HG03196 (cell line): ENCODE data around the gene ZBTB12.

Experiments used
- ATAC-seq: cut with Tn5 transposase; IDR thresholded peaks from one replicate; pipeline ENCODE4 v1.9.1; 2021; ENCODE audit not compliant: unreplicated experiment

ZBTB12 gene

GRCh38 chr6:31897612-31898382 lies 4.1 kb downstream of the ZBTB12 start, which contains the start of gene EHMT2:
Gene EHMT2, minus strand, starts transcription at chr6:31897698. Its CDS starts 21 bp downstream, at chr6:31897677.
- ATAC-seq, result peak; percentile 42

GRCh38 chr6:31896856-31897611 lies 4.9 kb downstream of the ZBTB12 start:
- no peak for ATAC-seq

GRCh38 chr6:31896493-31896855 lies 5.4 kb downstream of the ZBTB12 start:
- ATAC-seq, result no peak

- no peak for ATAC-seq
These were observed 9.1 kb downstream of the ZBTB12 start for GRCh38 chr6:31892821-31893220.

DNA sequence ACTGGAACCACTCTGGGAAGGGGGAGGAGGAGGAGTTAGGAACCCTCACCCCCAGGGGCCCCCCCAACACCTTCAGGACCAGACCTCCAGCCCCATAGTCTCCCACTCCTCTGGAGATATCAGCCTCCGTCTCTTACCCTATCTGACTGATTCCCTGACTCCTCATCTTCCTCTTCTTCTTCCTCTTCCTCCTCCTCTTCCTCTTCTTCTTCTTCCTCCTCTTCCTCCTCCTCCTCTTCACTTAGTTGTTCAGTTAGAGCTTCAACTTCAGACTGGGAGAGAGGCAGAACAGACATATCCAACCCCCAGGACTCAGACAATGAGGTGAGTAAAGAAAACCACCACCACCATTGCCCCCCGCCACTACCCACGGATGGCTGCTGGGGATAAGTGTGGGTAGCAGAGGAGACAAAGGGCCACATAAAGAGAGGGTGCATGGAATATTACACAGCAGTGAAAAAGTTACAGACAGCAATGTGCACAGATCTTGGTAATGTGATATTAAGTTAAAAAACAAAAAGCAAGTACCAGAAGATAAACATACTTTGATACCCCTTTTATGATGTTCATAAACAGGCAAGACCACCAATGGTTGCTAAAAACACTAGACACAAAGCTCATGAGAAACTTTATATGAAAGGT lies 12.4 kb downstream of the ZBTB12 start:
- ATAC-seq, result no peak

DNA sequence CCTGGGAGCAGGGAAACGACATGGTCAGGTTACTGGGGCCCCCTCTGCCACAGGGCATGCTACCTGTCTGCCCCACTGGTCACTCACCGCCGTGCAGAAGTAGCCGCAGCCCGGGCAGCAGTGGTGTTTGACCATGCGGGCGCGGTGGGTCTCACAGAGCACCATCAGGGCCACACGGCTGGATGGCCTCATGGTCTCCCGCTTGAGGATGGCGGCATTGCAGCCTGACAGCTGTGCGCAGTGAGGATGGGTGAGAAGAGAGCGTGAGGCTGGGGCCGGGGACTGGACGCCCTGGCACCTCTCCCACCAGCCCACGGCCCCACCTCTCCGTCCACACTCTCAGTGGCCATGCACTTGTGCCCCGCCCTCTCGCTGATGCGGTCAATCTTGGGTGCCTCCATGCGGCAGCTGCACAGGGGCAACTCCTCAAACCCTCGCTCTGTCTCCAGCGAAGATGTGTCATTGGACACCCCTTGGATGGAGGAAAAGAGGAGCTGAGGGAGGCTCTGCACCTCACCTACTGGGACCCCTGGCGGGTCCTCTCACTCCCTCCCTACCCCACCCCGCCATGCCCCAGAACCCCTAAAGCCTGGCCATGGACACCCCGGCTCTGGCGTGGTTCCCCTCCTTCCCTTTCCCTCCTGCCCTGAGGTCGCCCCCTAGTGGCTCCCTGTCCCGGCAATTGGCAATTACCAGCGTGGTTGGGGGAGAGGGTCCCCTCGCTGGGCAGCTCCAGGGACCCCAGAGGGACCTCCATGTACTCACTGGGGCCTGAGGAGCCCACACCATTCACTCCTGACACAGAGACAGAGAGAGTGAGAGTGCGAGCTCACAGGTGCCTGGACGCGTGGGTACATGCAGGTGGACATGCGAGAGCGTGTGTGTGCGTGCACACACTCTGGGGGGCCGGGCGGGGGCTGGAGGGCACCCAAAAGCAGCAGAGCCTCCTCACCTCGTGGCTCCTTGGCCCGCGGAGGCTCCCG lies 13.3 kb downstream of the ZBTB12 start:
- ATAC-seq, result no peak

DNA sequence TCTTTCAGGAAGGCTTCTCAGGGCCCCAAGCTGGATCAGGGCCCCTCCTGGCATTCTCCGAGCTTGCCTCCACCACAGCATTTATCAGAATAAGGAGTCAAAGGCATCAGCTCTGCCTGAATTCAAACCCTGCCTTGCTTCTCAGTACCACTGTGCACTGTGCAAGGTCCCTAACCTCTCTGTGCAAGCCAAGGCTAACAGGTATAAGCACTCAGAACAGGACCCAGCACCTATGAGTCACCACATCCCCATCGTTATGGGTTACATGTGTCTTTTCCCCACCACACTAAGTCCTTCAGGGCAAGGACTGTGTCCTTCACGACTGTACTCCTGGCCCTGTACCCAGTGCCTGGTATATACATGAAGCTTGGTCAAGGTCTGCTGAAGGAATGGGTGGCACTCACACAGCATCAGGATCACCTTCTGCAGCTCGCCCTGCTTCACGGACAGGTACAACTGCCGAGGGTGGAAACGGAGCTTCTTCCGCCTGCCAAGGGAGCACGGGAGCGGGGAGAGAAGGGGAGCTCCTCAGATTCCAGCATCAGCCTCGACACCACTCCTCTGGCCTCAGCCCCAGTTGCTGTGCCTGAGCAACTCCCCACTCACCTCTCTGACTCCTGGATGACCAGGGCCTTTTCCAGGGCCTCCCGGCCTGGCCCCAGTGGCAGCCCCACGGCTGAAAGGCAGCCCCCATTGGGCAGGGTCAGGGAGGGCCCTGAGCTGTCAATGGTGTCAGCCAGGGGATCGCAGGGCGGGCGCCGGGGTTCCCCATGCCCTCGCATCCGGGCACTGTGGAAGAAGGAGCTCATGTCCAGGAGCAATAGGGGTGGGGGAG lies 14.5 kb downstream of the ZBTB12 start:
- ATAC-seq, result no peak

GRCh38 chr6:31886541-31886991 lies 15.3 kb downstream of the ZBTB12 start:
- no peak for ATAC-seq

- no peak for ATAC-seq
These were observed 17.3 kb downstream of the ZBTB12 start for GRCh38 chr6:31884528-31885035.

DNA sequence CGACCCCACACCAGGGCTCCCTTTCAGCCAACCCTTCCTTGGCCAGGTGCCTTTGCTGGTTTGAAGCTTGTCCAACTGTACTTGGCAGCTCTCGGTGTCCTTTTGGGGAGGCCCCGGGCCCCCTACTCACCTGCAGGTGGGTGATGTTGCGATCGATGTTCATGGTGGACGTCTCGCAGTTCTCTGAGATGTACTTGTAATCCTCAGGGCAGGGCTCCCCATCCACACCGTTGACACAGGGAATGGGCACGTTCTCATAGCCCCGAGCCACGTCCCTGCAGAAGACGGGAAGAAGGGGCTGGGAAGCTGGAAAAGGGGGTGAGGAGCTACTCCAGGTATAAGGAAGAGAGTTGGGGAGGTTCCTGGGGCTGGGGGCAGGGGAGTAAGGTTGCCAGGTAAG lies 18.2 kb downstream of the ZBTB12 start:
- no peak for ATAC-seq

DNA sequence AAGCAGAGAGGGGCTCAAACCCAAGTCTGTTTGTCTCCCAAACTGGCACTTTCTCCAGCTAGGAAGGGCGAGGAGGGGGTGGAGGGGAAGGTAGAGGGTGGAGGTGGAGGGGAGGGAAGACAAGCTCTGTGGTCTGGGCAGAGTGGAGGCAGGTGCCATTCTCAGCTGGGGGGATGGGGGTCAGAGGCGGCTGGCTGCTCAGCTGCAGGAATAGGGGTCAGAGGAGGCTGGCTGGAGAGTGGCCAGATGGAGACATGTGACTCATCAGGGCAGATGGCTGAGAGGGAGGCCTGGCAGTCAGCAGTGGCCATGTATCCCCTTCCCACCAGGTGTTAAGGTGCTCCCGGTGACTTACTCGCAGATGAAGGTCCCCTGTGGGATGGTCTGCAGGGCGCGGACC lies 19.5 kb downstream of the ZBTB12 start:
- no peak for ATAC-seq

- ATAC-seq, result no peak
These were observed 20.6 kb downstream of the ZBTB12 start for GRCh38 chr6:31881136-31881859.

DNA sequence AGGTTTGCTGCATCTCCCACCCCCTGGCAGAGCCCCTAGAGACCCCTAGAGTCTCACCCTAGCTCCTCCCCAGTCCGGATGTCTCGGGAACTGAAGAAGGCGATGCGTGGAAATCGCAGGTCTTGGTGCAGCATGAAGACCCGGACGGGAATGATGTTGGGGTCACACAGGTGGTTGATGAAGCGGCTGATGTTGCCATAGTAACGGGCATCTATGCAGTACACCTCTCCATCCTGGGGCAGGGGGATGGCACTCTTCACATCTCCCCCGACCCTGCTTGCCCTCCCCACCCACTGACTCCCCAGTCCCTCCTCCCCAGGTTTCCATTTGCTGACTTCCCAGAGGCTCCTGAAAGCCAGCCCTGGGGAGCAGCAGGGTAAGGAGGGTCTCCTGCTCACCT lies 21.3 kb downstream of the ZBTB12 start:
- ATAC-seq, result no peak

GRCh38 chr6:31879901-31880300 lies 22.0 kb downstream of the ZBTB12 start:
- no peak for ATAC-seq

DNA sequence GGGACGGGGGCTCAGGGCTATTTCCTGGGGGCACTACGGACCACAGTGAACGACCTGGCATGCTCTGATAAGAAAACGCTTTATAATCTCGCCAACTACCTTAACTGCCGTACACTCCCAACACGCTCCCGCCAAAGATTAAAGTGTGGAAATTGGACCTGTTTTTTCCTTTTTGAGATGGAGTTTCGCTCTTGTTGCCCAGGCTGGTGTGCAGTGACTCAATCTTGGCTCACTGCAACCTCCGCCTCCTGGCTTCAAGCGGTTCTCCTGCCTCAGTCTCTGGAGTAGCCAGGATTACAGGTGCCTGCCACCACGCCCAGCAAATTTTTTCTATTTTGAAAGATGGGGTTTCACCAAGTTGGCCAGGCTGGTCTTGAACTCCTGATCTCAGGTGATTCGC lies 22.7 kb downstream of the ZBTB12 start:
- no peak for ATAC-seq

GRCh38 chr6:31878726-31879125 lies 23.2 kb downstream of the ZBTB12 start, which contains the start of gene SLC44A4:
Gene SLC44A4, minus strand, starts transcription at chr6:31878997. Its CDS starts 17 bp downstream, at chr6:31878980.
- ATAC-seq, result no peak

GRCh38 chr6:31878222-31878621 lies 23.7 kb downstream of the ZBTB12 start:
- ATAC-seq, result no peak

DNA sequence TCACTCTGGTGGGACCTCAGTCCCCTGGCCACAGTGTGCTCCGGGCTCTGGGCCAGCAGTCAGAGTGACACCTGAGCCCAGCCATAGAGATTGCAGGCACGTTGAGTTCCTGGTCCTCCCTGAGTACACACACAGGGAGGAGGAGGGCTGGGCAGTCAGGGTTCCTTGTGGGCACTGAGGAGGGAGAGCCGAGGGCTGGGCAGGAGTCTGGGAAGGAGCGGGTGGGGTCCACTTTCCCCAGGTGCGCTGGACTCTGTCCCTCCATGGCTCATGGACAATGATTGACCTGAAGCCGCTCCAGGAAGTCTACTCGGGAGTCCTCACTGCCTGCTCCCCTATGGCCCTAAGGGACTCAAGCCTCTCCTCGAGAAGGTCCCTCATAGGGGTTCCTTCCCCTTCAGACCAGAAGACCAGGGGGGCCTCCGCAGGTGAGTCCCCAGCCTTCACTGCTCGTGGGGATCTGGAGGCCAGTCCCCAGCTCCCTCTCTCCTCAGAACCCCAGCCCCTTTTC lies 24.2 kb downstream of the ZBTB12 start:
- no peak for ATAC-seq
